K562 (cell line): ENCODE measurements around the gene MTA1. TPM values are rescaled to one million over a fixed set of nuclear protein-coding genes. Genes with fewer than 3 reads are reported as not detected.

ENCODE experiments used
- ATF6 ChIP-seq: sonication (generic); formaldehyde crosslinking; IDR thresholded peaks from 2 replicates; pipeline ENCODE4 v1.4.0; 2020; ENCODE audit warnings: mild to moderate bottlenecking, missing genetic modification reagents
- BHLHE40 ChIP-seq: IDR thresholded peaks from 2 replicates; pipeline ENCODE4 v1.6.1; 2011; ENCODE audit warnings: low read length, improper control_type of control experiment
- CHD4 ChIP-seq: fragments of 200-600 bp; sonication (generic); IDR thresholded peaks from 3 replicates; pipeline ENCODE4 v1.6.1; 2012; ENCODE audit warnings: low read depth, mild to moderate bottlenecking, mixed read lengths, low read length, inconsistent platforms; ENCODE audit not compliant: insufficient read depth, insufficient replicate concordance, poor library complexity, severe bottlenecking
- HSF4 ChIP-seq: fragments of 250-450 bp; sonication (Bioruptor Pico); IDR thresholded peaks from 2 replicates; pipeline ENCODE4 v2.1.2; 2022; ENCODE audit warnings: mild to moderate bottlenecking, moderate library complexity, borderline replicate concordance
- NCOA6 ChIP-seq: fragments of 450-650 bp; IDR thresholded peaks from 2 replicates; pipeline ENCODE4 v1.6.1; 2017; ENCODE audit warnings: mild to moderate bottlenecking
- PHF21A ChIP-seq: fragments of 450-650 bp; IDR thresholded peaks from 2 replicates; pipeline ENCODE4 v1.6.1; 2017; ENCODE audit warnings: low read depth, borderline replicate concordance
- RBM15 ChIP-seq: fragments of 200-400 bp; formaldehyde crosslinking; IDR thresholded peaks from 2 replicates; pipeline ENCODE4 v1.6.1; 2018; ENCODE audit warnings: mild to moderate bottlenecking, low read length, moderate library complexity; ENCODE audit not compliant: insufficient read depth
- RHOXF2B ChIP-seq: fragments of 250-450 bp; sonication (Bioruptor Pico); conservative IDR thresholded peaks from 2 replicates; pipeline ENCODE4 v1.5.1; 2021
- SOX6 ChIP-seq: fragments of 450-650 bp; IDR thresholded peaks from 2 replicates; pipeline ENCODE4 v1.6.1; 2014; ENCODE audit warnings: mild to moderate bottlenecking
- TEAD2 ChIP-seq: fragments of 450-650 bp; IDR thresholded peaks from 2 replicates; pipeline ENCODE4 v1.6.1; 2016; ENCODE audit warnings: missing genetic modification characterization, control low read depth, missing compliant biosample characterization
- TOE1 ChIP-seq, 2 experiments: fragments of 450-650 bp in 1 of 2; sonication (generic) in 1 of 2; formaldehyde crosslinking in 1 of 2; IDR thresholded peaks; 2 replicates each; pipeline versions ENCODE4 v1.7.1 to v1.8.0; 2016 to 2022; ENCODE audit warnings: borderline replicate concordance in 2 of 2, mild to moderate bottlenecking in 2 of 2, antibody characterized with exemption in 1 of 2, inconsistent platforms in 1 of 2, low read depth in 1 of 2, missing genetic modification reagents in 1 of 2, moderate library complexity in 1 of 2
- TRIM24 ChIP-seq, 2 experiments: fragments of 450-650 bp; IDR thresholded peaks; 2 replicates each; pipeline ENCODE4 v1.6.1; 2016
- TRIM28 ChIP-seq: fragments of 450-650 bp; IDR thresholded peaks from 2 replicates; pipeline ENCODE4 v1.6.1; 2017
- U2AF1 ChIP-seq: fragments of 200-400 bp; formaldehyde crosslinking; optimal IDR thresholded peaks from 2 replicates; pipeline ENCODE3; 2017; ENCODE audit warnings: mild to moderate bottlenecking, low read depth, low read length, moderate library complexity
- ZNF274 ChIP-seq: IDR thresholded peaks from 2 replicates; pipeline ENCODE4 v1.6.1; 2011; ENCODE audit warnings: low read depth, mild to moderate bottlenecking, low read length, moderate library complexity, borderline replicate concordance
- ZNF436 ChIP-seq: fragments of 250-450, 450-650 bp; sonication (Bioruptor Pico); formaldehyde crosslinking; IDR thresholded peaks from 2 replicates; pipeline ENCODE4 v1.7.0; 2020; ENCODE audit warnings: mild to moderate bottlenecking
- ZNF449 ChIP-seq: fragments of 250-450 bp; sonication (Bioruptor Pico); IDR thresholded peaks from 2 replicates; pipeline ENCODE4 v1.8.0; 2022; ENCODE audit warnings: moderate library complexity, mild to moderate bottlenecking, inconsistent platforms
- ZNF76 ChIP-seq: fragments of 250-450 bp; sonication (Bioruptor Pico); IDR thresholded peaks from 2 replicates; pipeline ENCODE4 v1.4.0; 2020; ENCODE audit warnings: mild to moderate bottlenecking, moderate library complexity, borderline replicate concordance
- polyA plus RNA-seq, 8 experiments: library from polyadenylated mRNA; depleted of rRNA in 4 of 8; stranded (reverse) in 5 of 8; unstranded in 3 of 8; fragments of >200 nt; fragmentation: Nextera tagmentation in 2 of 8; fragmentation: Illumina TruSeq in 1 of 8; extraction: Ambion mirVana in 2 of 8; extraction: Trizol in 1 of 8; gene quantifications; 2 replicates each; pipeline versions ENCODE4 v1.2.1 to v1.2.3, GENCODE V29; 2011 to 2014; ENCODE audit warnings: inconsistent platforms in 1 of 8, missing spikeins in 1 of 8
- total RNA-seq, 7 experiments: library from RNA; depleted of rRNA in 6 of 7; stranded (reverse); fragments of >200 nt in 6 of 7; fragmentation: Illumina TruSeq in 2 of 7; extraction: Trizol in 2 of 7; gene quantifications; 2 replicates each; pipeline versions ENCODE4 v1.2.1 to v1.2.3, GENCODE V29; 2011 to 2021; ENCODE audit warnings: low replicate concordance in 1 of 7
- TF ChIP-seq, protein P1 (sequence below): fragments of 450-650 bp; IDR thresholded peaks from one replicate; pipeline ENCODE4 v1.6.1; 2018; ENCODE audit warnings: mild to moderate bottlenecking, moderate library complexity; ENCODE audit not compliant: partially characterized antibody
- TF ChIP-seq, protein P2 (sequence below): fragments of 200-800 bp; sonication (Bioruptor generic); IDR thresholded peaks from 2 replicates; pipeline ENCODE4 v1.6.1; 2017; ENCODE audit warnings: missing genetic modification characterization, missing compliant biosample characterization

The MTA1 gene
- total and polyA plus RNA-seq, 9 of the 15 experiments (the other 6 are each of a cell fraction or from before 2014, with no cell fraction given) = 0.13 to 118 (median 32.3) TPM

GRCh38 chr14:105490572-105491365 is 71.1 kb downstream of the MTA1 start, which contains the start of gene TEDC1 (continued):
- TF ChIP-seq BHLHE40 (peak; percentile 83), HSF4 (CRISPR knock-in tag) (no peak), PHF21A (0 out of 2 replicates have a peak, but pooled peaks have one; percentile 10), SOX6 (0 out of 2 replicates have a peak, but pooled peaks have one; percentile 20), TRIM24 (IDR thresholded peaks at IDR 0.05) (peak in 1 of 2 experiments; percentile 93; a peak in 2 of 4 replicates), ZNF436 (CRISPR knock-in tag) (no peak), ZNF76 (CRISPR knock-in tag) (no peak), CHD4 (no peak), TRIM28 (peak; percentile 6; the same call in 1 of the 2 replicates), NCOA6 (no peak), RHOXF2B (CRISPR knock-in tag) (no peak), TOE1 (IDR thresholded peaks at IDR 0.05; ENCODE audit: borderline replicate concordance) (peak; percentile 92), TOE1 (CRISPR knock-in tag; IDR thresholded peaks at IDR 0.05; ENCODE audit: borderline replicate concordance, low read depth) (no peak), TEAD2 (no peak), ATF6 (CRISPR knock-in tag) (no peak), ZNF274 (no peak), ZNF449 (no peak), U2AF1 (no peak), RBM15 (no peak)
- TF ChIP-seq, protein P1, sequence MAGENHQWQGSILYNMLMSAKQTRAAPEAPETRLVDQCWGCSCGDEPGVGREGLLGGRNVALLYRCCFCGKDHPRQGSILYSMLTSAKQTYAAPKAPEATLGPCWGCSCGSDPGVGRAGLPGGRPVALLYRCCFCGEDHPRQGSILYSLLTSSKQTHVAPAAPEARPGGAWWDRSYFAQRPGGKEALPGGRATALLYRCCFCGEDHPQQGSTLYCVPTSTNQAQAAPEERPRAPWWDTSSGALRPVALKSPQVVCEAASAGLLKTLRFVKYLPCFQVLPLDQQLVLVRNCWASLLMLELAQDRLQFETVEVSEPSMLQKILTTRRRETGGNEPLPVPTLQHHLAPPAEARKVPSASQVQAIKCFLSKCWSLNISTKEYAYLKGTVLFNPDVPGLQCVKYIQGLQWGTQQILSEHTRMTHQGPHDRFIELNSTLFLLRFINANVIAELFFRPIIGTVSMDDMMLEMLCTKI = no peak
- TF ChIP-seq, protein P2, sequence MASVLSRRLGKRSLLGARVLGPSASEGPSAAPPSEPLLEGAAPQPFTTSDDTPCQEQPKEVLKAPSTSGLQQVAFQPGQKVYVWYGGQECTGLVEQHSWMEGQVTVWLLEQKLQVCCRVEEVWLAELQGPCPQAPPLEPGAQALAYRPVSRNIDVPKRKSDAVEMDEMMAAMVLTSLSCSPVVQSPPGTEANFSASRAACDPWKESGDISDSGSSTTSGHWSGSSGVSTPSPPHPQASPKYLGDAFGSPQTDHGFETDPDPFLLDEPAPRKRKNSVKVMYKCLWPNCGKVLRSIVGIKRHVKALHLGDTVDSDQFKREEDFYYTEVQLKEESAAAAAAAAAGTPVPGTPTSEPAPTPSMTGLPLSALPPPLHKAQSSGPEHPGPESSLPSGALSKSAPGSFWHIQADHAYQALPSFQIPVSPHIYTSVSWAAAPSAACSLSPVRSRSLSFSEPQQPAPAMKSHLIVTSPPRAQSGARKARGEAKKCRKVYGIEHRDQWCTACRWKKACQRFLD (CRISPR knock-in tag) = peak; percentile 98
